ENCODE results near the gene MRPS6. TPM values are rescaled to one million over a fixed set of nuclear protein-coding genes. Genes with fewer than 3 reads are reported as not detected.

Gene MRPS6
- total and polyA plus RNA-seq, 10 of the 15 experiments (the other 5 are each of a cell fraction or from before 2014, with no cell fraction given), result 32.5 to 232 (median 90.3) TPM

DNA sequence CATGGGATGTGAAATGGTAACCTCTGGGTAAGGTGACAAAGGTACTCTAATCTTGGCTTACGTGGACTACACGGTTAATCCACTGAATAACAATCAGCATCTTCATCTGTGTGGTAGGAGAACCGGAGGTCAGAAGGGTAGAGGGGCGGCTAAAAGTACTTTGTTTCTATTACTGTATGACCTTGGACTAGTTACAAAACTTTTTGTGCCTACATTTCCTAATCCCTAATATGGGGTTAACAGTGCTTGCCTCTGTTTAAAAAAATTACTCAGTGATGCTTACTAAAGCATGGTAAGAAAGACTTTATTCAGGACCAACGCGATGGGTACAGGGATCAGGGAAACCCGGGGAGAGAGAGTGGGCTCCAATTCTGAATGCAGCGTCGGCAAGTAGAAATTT is 1.7 kb upstream of the MRPS6 start (continued):
- TF ChIP-seq, protein P1, sequence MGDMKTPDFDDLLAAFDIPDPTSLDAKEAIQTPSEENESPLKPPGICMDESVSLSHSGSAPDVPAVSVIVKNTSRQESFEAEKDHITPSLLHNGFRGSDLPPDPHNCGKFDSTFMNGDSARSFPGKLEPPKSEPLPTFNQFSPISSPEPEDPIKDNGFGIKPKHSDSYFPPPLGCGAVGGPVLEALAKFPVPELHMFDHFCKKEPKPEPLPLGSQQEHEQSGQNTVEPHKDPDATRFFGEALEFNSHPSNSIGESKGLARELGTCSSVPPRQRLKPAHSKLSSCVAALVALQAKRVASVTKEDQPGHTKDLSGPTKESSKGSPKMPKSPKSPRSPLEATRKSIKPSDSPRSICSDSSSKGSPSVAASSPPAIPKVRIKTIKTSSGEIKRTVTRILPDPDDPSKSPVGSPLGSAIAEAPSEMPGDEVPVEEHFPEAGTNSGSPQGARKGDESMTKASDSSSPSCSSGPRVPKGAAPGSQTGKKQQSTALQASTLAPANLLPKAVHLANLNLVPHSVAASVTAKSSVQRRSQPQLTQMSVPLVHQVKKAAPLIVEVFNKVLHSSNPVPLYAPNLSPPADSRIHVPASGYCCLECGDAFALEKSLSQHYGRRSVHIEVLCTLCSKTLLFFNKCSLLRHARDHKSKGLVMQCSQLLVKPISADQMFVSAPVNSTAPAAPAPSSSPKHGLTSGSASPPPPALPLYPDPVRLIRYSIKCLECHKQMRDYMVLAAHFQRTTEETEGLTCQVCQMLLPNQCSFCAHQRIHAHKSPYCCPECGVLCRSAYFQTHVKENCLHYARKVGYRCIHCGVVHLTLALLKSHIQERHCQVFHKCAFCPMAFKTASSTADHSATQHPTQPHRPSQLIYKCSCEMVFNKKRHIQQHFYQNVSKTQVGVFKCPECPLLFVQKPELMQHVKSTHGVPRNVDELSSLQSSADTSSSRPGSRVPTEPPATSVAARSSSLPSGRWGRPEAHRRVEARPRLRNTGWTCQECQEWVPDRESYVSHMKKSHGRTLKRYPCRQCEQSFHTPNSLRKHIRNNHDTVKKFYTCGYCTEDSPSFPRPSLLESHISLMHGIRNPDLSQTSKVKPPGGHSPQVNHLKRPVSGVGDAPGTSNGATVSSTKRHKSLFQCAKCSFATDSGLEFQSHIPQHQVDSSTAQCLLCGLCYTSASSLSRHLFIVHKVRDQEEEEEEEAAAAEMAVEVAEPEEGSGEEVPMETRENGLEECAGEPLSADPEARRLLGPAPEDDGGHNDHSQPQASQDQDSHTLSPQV (IDR thresholded peaks at IDR 0.05), result no peak

GRCh38 chr21:34072145-34073031 is 990 bp upstream of the MRPS6 start:
- H3K4me3 ChIP-seq, result peak overlapping the region; percentile 71; the same call in 1 of the 2 replicates
- TF ChIP-seq STAT3 (IDR thresholded peaks at IDR 0.05; ENCODE audit: low read depth, low read length) (no peak), ZNF687 (IDR thresholded peaks at IDR 0.05) (no peak), SMARCA5 (IDR thresholded peaks at IDR 0.05) (0 out of 2 replicates have a peak, but pooled peaks have one; percentile 23), ETV6 (conservative IDR thresholded peaks at IDR 0.05 in 1 of 2, IDR thresholded peaks at IDR 0.05 in 1 of 2; ENCODE audit: borderline replicate concordance in 1 of 2, low read depth in 1 of 2) (no peak)
- TF ChIP-seq, protein P2, sequence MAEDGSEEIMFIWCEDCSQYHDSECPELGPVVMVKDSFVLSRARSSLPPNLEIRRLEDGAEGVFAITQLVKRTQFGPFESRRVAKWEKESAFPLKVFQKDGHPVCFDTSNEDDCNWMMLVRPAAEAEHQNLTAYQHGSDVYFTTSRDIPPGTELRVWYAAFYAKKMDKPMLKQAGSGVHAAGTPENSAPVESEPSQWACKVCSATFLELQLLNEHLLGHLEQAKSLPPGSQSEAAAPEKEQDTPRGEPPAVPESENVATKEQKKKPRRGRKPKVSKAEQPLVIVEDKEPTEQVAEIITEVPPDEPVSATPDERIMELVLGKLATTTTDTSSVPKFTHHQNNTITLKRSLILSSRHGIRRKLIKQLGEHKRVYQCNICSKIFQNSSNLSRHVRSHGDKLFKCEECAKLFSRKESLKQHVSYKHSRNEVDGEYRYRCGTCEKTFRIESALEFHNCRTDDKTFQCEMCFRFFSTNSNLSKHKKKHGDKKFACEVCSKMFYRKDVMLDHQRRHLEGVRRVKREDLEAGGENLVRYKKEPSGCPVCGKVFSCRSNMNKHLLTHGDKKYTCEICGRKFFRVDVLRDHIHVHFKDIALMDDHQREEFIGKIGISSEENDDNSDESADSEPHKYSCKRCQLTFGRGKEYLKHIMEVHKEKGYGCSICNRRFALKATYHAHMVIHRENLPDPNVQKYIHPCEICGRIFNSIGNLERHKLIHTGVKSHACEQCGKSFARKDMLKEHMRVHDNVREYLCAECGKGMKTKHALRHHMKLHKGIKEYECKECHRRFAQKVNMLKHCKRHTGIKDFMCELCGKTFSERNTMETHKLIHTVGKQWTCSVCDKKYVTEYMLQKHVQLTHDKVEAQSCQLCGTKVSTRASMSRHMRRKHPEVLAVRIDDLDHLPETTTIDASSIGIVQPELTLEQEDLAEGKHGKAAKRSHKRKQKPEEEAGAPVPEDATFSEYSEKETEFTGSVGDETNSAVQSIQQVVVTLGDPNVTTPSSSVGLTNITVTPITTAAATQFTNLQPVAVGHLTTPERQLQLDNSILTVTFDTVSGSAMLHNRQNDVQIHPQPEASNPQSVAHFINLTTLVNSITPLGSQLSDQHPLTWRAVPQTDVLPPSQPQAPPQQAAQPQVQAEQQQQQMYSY (CRISPR knock-in tag; IDR thresholded peaks at IDR 0.05), result no peak

More at GRCh38 chr21:34072145-34073031, 990 bp upstream of the MRPS6 start:
- ChIA-PET SMC1A (ENCODE audit: uncharacterized antibody, unreplicated experiment) (interaction anchor here (0.9 to 6.8 kb wide), 4 partner anchors 16 to 103 kb away, joined by 3 to 118 read pairs (median 10); no protein-coding TSS in a partner anchor), CTCF (interaction anchor here (2.7 kb wide), 1 partner anchor 148 kb away, joined by 11 read pairs; no protein-coding TSS in a partner anchor), RAD21 (ENCODE audit: unreplicated experiment) (interaction anchor here (1.1 to 7.0 kb wide), 3 partner anchors 51 to 149 kb away, joined by 4 to 51 read pairs (median 20); no protein-coding TSS in a partner anchor), POLR2A (interaction anchor here (0.8 to 1.1 kb wide), 3 partner anchors 25 to 124 kb away, joined by 3 to 5 read pairs (median 4); no protein-coding TSS in a partner anchor)
- 79% methylated on average over 25 of the region's 32 CpGs for WGBS (ENCODE audit: insufficient coverage, insufficient replicate concordance, low lambda C conversion rate, missing lambda C conversion rate)
- Histone ChIP-seq H4K20me1 (ENCODE audit: control insufficient read depth, insufficient read depth) (no peaks in the 10 kb centered on the region), H2AFZ (ENCODE audit: control insufficient read depth, low read depth, low read length) (peak overlapping the region; percentile 81), H3K9me3 (replicated peaks; ENCODE audit: control insufficient read depth, insufficient read depth, low read length) (no peaks in the 10 kb centered on the region), H3K27ac (ENCODE audit: control insufficient read depth, insufficient read depth) (peak overlapping the region; percentile 24; the same call in 1 of the 2 replicates), H3K4me1 (ENCODE audit: control insufficient read depth, insufficient read depth, low read length) (peaks cover 10% of the 10 kb centered on the region), H3K27me3 (replicated peaks in 1 of 2; ENCODE audit: control insufficient read depth in 2 of 2, insufficient read depth in 2 of 2, low read length in 1 of 2) (no peaks in the 10 kb centered on the region), H3K4me2 (ENCODE audit: control insufficient read depth, insufficient read depth) (peak overlapping the region; percentile 93), H3K79me2 (ENCODE audit: control insufficient read depth, insufficient read depth, low read length) (peaks cover 39% of the 10 kb centered on the region), H3K9ac (ENCODE audit: control insufficient read depth, insufficient read depth, low read length) (peak overlapping the region; percentile 37; the same call in 1 of the 2 replicates), H3K36me3 (ENCODE audit: control insufficient read depth in 2 of 2, insufficient read depth in 2 of 2, low read length in 1 of 2) (no peaks in the 10 kb centered on the region; a peak in 1 of 4 replicates)
- no peak for FAIRE-seq
- intact Hi-C loops (cut with micrococcal nuclease; ENCODE audit: unreplicated experiment), result no loop called here
- BruUV-seq (replicated peaks), result no TSS peak
- no peak for DNase-seq (ENCODE audit: low read depth, low spot score)
- ATAC-seq, result no peak
- in situ Hi-C loops (cut with MboI), result loop anchor here (5.0 kb wide), 1 partner anchor 125 kb away; no protein-coding TSS in a partner anchor

All from GM12878 (cell line).